Keratinocyte (primary cell): Measurements from ENCODE around the gene BNC2. TPM values are rescaled to one million over a fixed set of nuclear protein-coding genes. Genes with fewer than 3 reads are reported as not detected.

Experiments used
- DNase-seq: peaks from one replicate; pipeline ENCODE4 v3.0.0-alpha.2; 2011; ENCODE audit warnings: low read depth, missing footprints, low spot score
- FAIRE-seq: peaks from 2 replicates; lab custom pipeline; 2011; peaks lifted over from hg19 to GRCh38; lab: Jason Lieb, UNC
- H2AFZ ChIP-seq: 2 replicates; pipeline ENCODE4 v1.6.0; 2012; ENCODE audit warnings: low read length, control low read depth, inconsistent platforms; ENCODE audit not compliant: control insufficient read depth
- H3K27ac ChIP-seq: 2 replicates; pipeline ENCODE4 v1.5.1; 2011; ENCODE audit warnings: low read length; ENCODE audit not compliant: control insufficient read depth, insufficient read depth
- H3K27me3 ChIP-seq: 3 replicates; pipeline ENCODE4 v1.6.0; 2011; ENCODE audit warnings: low read length; ENCODE audit not compliant: control insufficient read depth, insufficient read depth; ENCODE audit errors: extremely low read depth
- H3K36me3 ChIP-seq, 2 experiments: 2 replicates in 1 of 2; 3 replicates in 1 of 2; pipeline ENCODE4 v1.5.1; 2011; ENCODE audit warnings: low read length in 2 of 2, mild to moderate bottlenecking in 1 of 2; ENCODE audit not compliant: control insufficient read depth in 2 of 2, insufficient read depth in 2 of 2; ENCODE audit errors: extremely low read depth in 1 of 2
- H3K4me1 ChIP-seq: 3 replicates; pipeline ENCODE4 v1.5.1; 2011; ENCODE audit warnings: low read length; ENCODE audit not compliant: control insufficient read depth, insufficient read depth; ENCODE audit errors: extremely low read depth
- H3K4me2 ChIP-seq: 3 replicates; pipeline ENCODE4 v1.6.0; 2011; ENCODE audit warnings: low read depth, low read length; ENCODE audit not compliant: control insufficient read depth, insufficient read depth; ENCODE audit errors: extremely low read depth
- H3K4me3 ChIP-seq, 3 experiments: fragments of 200-600 bp in 1 of 3; sonication (generic) in 1 of 3; 2 replicates in 2 of 3; 3 replicates in 1 of 3; pipeline ENCODE4 v1.5.1; 2011 to 2016; ENCODE audit warnings: low read length in 3 of 3, mild to moderate bottlenecking in 3 of 3, control low read depth in 2 of 3, inconsistent platforms in 1 of 3, low read depth in 1 of 3, mixed read lengths in 1 of 3, mixed run types in 1 of 3, moderate library complexity in 1 of 3; ENCODE audit not compliant: control insufficient read depth in 2 of 3, insufficient read depth in 2 of 3; ENCODE audit errors: extremely low read depth in 1 of 3
- H3K79me2 ChIP-seq: 2 replicates; pipeline ENCODE4 v1.6.0; 2012; ENCODE audit warnings: low read length; ENCODE audit not compliant: control insufficient read depth, insufficient read depth
- H3K9ac ChIP-seq: 3 replicates; pipeline ENCODE4 v1.6.0; 2011; ENCODE audit warnings: low read length; ENCODE audit not compliant: control insufficient read depth, insufficient read depth; ENCODE audit errors: extremely low read depth
- H3K9me1 ChIP-seq: 3 replicates; pipeline ENCODE4 v1.6.0; 2011; ENCODE audit warnings: low read length; ENCODE audit not compliant: control insufficient read depth, insufficient read depth; ENCODE audit errors: extremely low read depth
- H3K9me3 ChIP-seq: 2 replicates; pipeline ENCODE4 v1.5.1; 2012; ENCODE audit warnings: low read depth, low read length; ENCODE audit not compliant: control insufficient read depth
- H4K20me1 ChIP-seq: 3 replicates; pipeline ENCODE4 v1.6.0; 2011; ENCODE audit warnings: low read length; ENCODE audit not compliant: control insufficient read depth, insufficient read depth; ENCODE audit errors: extremely low read depth
- EZH2 ChIP-seq: IDR thresholded peaks from one replicate; pipeline ENCODE4 v1.6.1; 2012; ENCODE audit warnings: inconsistent platforms, mild to moderate bottlenecking, low read length, moderate library complexity
- dilution Hi-C: fragments of 300-500 bp; cut with MboI; formaldehyde crosslinking; loops from one replicate; pipeline ENCODE4 v1.7.0; 2020; ENCODE audit warnings: low sequenced_read_pairs; ENCODE audit not compliant: extremely low pct_ligation_motif_present
- polyA plus RNA-seq, 5 experiments: library from polyadenylated mRNA; depleted of rRNA in 3 of 5; stranded (reverse) in 3 of 5; stranded (forward) in 1 of 5; unstranded in 1 of 5; fragments of >200 nt; gene quantifications; 1 replicate in 1 of 5; 2 replicates in 3 of 5; 3 replicates in 1 of 5; pipeline versions ENCODE4 v1.2.1 to v1.2.3, GENCODE V29; 2011 to 2012; ENCODE audit warnings: missing spikeins in 2 of 5, low read depth in 1 of 5, low replicate concordance in 1 of 5
- TF ChIP-seq, protein P1 (sequence below), 3 experiments: IDR thresholded peaks in 1 of 3; conservative IDR thresholded peaks in 1 of 3; optimal IDR thresholded peaks in 1 of 3; 2 replicates in 2 of 3; 3 replicates in 1 of 3; pipeline versions ENCODE3 to v1.5.1; 2011; ENCODE audit warnings: low read length in 3 of 3, mild to moderate bottlenecking in 3 of 3, moderate library complexity in 2 of 3, control low read depth in 1 of 3, inconsistent platforms in 1 of 3; ENCODE audit not compliant: insufficient read depth in 2 of 3; ENCODE audit errors: extremely low read depth in 1 of 3

BNC2 gene
- polyA plus RNA-seq, 1 donor (not counting 4 experiments of a cell fraction or from before 2014, with no cell fraction given) = 1.1 TPM

DNA sequence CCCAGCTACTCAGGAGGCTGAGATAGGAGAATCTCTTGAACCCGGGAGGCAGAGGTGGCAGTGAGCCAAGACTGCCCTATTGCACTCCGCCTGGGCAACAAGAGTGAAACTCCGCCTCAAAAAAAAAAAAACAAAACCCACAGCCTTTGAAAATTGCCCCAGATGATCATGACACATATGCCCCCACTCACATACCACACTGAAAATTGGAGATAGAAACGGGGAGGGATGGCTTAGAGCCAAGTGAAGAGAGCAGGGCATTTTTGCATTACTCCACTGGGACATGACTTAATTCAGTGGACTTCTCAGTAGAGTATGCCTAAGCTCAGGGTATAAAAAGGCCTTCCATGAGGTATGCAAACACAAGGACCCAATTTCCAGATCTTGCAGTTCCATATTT is 309.3 kb downstream of the BNC2 start:
- no peaks in the 10 kb centered on the region for H3K36me3 ChIP-seq
- FAIRE-seq (no peak), DNase-seq (no peak)
- no peak overlapping the region for H3K4me2 ChIP-seq
- H3K27ac ChIP-seq = no peak overlapping the region
- no peaks in the 10 kb centered on the region for H3K4me1 ChIP-seq
- H3K9ac ChIP-seq = no peak overlapping the region
- no peak overlapping the region for H3K4me3 ChIP-seq
- dilution Hi-C loops = no loop called here
- no peaks in the 10 kb centered on the region for H3K27me3 ChIP-seq
- no peaks in the 10 kb centered on the region for H3K79me2 ChIP-seq
- H4K20me1 ChIP-seq = no peaks in the 10 kb centered on the region
- TF ChIP-seq, protein P1, sequence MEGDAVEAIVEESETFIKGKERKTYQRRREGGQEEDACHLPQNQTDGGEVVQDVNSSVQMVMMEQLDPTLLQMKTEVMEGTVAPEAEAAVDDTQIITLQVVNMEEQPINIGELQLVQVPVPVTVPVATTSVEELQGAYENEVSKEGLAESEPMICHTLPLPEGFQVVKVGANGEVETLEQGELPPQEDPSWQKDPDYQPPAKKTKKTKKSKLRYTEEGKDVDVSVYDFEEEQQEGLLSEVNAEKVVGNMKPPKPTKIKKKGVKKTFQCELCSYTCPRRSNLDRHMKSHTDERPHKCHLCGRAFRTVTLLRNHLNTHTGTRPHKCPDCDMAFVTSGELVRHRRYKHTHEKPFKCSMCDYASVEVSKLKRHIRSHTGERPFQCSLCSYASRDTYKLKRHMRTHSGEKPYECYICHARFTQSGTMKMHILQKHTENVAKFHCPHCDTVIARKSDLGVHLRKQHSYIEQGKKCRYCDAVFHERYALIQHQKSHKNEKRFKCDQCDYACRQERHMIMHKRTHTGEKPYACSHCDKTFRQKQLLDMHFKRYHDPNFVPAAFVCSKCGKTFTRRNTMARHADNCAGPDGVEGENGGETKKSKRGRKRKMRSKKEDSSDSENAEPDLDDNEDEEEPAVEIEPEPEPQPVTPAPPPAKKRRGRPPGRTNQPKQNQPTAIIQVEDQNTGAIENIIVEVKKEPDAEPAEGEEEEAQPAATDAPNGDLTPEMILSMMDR (optimal IDR thresholded peaks at IDR 0.05 in 1 of 3, IDR thresholded peaks at IDR 0.05 in 1 of 3, conservative IDR thresholded peaks at IDR 0.05 in 1 of 3; ENCODE audit: extremely low read depth in 1 of 3, insufficient read depth in 2 of 3, low read length in 3 of 3) = no peak
- no peak for TF ChIP-seq EZH2
- H3K9me3 ChIP-seq = no peaks in the 10 kb centered on the region
- H3K9me1 ChIP-seq = no peaks in the 10 kb centered on the region
- H2AFZ ChIP-seq = no peak overlapping the region

DNA sequence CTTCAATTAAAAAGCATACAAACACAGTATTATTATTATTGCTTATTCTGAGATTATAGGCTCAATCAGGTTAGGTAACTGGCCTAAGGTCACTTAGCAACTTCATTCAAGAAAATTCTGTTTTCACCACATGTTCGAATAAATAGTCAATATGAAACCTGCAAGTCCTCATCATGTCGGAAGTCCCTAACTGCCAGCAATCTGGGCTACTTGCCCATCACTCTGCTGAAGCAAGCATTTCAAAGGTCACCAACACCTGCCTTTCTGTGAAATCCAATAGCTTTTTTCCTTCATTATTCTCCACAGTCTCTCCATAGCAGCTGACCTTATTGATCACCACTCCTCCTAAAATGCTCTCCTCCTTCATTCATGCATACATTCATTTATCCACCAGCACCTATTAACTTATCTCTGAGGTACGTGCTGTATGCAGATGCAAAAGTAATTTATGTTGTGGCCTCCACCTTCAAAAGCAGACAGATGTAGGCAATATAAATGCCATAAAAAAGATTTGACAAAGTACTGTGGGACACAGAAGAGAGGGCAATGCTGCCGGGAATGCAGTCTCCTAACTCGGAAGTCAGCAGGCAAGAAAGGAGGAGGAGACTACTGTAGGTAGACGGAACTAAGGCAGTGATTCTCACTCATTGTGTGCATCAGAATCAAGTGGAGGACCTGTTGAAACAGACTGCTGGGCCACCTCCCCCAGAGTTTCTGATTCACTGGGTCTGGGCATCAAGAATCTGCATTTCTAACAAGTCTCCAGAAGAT is 310.9 kb downstream of the BNC2 start:
- H3K9me1 ChIP-seq = no peaks in the 10 kb centered on the region
- H3K4me2 ChIP-seq = no peak overlapping the region
- FAIRE-seq = no peak
- H4K20me1 ChIP-seq = no peaks in the 10 kb centered on the region
- TF ChIP-seq, protein P1 (optimal IDR thresholded peaks at IDR 0.05 in 1 of 3, IDR thresholded peaks at IDR 0.05 in 1 of 3, conservative IDR thresholded peaks at IDR 0.05 in 1 of 3; ENCODE audit: extremely low read depth in 1 of 3, insufficient read depth in 2 of 3, low read length in 3 of 3) = no peak
- TF ChIP-seq EZH2 = no peak
- H3K4me1 ChIP-seq = no peaks in the 10 kb centered on the region
- H3K36me3 ChIP-seq = no peaks in the 10 kb centered on the region
- no peak overlapping the region for H2AFZ ChIP-seq
- H3K79me2 ChIP-seq = no peaks in the 10 kb centered on the region
- H3K9ac ChIP-seq = no peak overlapping the region
- dilution Hi-C loops = no loop called here
- no peak overlapping the region for H3K4me3 ChIP-seq
- H3K9me3 ChIP-seq = no peaks in the 10 kb centered on the region
- H3K27me3 ChIP-seq = no peaks in the 10 kb centered on the region
- no peak overlapping the region for H3K27ac ChIP-seq
- DNase-seq = no peak
